Stimulated activated CD4-positive, alpha-beta T cell treated with anti-CD3 and anti-CD28 coated beads, Interleukin-12 subunit alpha, Interleukin-12 subunit beta, amount 100 ng/mL, for 48 hours (primary cell): Measurements from ENCODE around the gene KIF18B.

Experiments
- DNase-seq, 3 donors: peaks; one replicate each; pipeline ENCODE4 v3.0.0-alpha.2; 2020; ENCODE audit warnings: low read depth in 2 of 3, low spot score in 1 of 3

KIF18B gene

GRCh38 chr17:44947461-44948314 lies at the start of gene KIF18B:
KIF18B (minus strand) TSS chr17:44947773; CDS start chr17:44936344, 11,429 bp downstream.
- peak; percentile 84 to 90 (median 87) for DNase-seq

DNA sequence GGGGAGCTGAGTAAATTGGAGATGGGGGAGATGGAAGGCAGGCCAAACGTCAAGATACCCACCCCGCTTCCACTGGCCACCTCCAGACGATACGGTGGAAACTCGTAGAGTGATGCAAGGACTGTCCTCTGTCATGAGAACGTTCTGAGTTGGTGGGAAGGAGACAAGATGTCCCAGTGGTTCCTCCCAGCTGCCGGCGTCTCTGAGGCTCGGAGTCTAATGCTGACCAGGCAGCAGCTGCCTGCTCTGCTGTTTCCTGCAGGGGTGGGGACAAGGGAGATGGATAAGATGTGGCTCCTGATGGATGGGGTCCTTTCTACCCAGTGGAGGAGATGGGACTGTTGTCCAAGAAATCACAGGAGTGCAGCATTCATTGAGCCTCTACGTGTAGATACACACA lies 48.7 kb upstream of the KIF18B start:
- no peak for DNase-seq

DNA sequence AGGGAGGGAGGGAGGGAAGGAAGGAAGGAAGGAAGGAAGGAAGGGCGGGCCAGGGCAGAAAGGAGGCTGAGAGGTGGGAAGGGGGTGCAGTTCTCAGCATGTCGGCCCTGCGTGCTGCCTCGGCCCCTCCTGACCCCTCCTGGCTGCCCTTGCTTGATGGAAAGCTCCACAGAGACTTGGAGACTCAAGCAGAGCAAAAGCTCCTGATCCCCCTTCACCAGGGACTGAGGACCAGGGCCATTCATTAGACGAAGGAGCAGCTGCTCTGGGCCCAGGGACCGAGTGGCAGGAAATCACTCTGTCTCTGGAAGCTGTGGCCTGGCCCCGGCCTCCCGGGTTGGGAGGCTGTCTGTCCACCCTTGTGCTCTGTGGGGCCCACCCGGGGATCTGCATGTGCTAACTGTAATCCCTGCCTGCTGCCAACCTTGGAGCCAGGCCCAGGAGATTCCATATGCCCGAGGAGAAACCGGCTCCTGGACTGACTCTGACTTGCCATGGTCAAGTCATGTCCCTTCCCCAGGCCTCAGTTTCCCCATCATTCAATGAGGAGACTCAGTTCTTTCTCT lies 47.9 kb upstream of the KIF18B start:
- DNase-seq, result no peak

- no peak for DNase-seq
Measured at GRCh38 chr17:44992242-44992939, 44.8 kb upstream of the KIF18B start.

GRCh38 chr17:44990994-44991393 lies 43.4 kb upstream of the KIF18B start:
- no peak for DNase-seq

- DNase-seq, result no peak
Measured at GRCh38 chr17:44989552-44990138, 42.1 kb upstream of the KIF18B start.

GRCh38 chr17:44988044-44988942 lies 40.7 kb upstream of the KIF18B start:
- no peak for DNase-seq

GRCh38 chr17:44983563-44983962 lies 36.0 kb upstream of the KIF18B start:
- no peak for DNase-seq

GRCh38 chr17:44982113-44982702 lies 34.6 kb upstream of the KIF18B start:
- no peak for DNase-seq

- no peak for DNase-seq
Measured at GRCh38 chr17:44981221-44981968, 33.8 kb upstream of the KIF18B start.

DNA sequence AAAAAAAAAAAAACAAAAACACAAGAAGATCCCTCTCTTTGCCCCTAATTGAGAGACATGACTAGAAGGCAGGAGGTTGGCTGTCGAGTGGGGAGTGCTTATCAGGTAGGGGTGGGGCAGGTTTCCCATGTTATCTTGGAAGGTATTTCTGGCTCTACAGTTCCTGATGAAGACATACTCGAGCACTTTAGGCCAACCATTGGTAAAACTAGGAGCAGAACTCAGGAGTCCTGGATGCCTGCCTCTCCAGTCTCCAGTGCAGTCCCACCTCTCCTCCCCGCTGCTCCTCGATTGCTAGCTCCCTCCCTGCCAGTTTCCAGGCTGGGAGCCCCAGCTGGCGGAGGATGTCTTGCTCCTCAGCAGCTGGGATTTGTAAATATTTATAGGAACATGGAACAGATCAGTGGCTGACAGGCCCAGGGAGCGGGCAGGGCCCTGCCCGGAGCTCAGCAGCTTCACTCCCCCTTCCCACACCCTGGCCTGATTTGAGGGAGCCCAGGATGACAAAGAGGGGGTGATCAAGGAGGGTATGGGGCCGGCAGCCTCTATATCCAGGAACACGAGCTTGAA lies 31.9 kb upstream of the KIF18B start:
- DNase-seq, result no peak

GRCh38 chr17:44978807-44979206 lies 31.2 kb upstream of the KIF18B start:
- DNase-seq, result no peak

- DNase-seq, result no peak
Measured at GRCh38 chr17:44977814-44978550, 30.4 kb upstream of the KIF18B start.

DNA sequence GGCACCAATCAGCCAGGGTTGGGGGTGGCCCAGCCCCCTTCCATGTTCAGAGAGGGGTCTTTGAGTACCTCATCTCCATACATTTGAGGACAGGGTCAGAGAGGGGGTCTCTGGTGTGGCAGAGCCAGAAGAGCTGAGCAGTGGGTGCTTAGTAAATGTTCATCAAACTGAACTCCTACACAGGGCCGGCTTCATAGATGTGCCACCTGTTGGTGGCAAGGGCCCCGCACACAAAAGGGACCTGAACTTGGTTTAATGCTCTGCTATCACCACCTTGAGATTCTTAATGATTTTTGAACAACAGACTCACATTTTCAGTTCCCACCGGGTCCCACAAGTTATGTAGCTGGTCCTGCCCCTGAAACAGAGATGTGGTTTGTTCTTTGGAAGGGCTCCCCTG lies 29.5 kb upstream of the KIF18B start:
- no peak for DNase-seq

- no peak for DNase-seq
Measured at GRCh38 chr17:44976206-44976605, 28.6 kb upstream of the KIF18B start.

DNA sequence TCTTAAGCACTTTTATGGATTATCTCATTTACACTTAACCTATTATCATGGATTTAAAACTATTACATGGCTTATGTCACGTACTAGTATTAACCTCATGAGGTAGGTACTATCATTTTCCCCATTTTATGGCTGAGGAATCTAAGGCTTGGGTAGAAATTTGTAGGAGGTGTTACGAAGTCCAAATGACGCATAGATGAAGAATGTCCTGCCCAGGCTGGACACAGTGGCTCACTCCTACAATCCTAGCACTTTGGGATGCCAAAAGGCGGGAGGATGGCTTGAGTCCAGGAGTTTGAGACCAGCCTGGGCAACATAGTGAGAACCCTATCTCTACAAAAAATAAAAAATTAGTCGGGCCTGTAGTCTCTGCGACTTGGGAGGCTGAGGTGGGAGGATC lies 25.4 kb upstream of the KIF18B start:
- no peak for DNase-seq

DNA sequence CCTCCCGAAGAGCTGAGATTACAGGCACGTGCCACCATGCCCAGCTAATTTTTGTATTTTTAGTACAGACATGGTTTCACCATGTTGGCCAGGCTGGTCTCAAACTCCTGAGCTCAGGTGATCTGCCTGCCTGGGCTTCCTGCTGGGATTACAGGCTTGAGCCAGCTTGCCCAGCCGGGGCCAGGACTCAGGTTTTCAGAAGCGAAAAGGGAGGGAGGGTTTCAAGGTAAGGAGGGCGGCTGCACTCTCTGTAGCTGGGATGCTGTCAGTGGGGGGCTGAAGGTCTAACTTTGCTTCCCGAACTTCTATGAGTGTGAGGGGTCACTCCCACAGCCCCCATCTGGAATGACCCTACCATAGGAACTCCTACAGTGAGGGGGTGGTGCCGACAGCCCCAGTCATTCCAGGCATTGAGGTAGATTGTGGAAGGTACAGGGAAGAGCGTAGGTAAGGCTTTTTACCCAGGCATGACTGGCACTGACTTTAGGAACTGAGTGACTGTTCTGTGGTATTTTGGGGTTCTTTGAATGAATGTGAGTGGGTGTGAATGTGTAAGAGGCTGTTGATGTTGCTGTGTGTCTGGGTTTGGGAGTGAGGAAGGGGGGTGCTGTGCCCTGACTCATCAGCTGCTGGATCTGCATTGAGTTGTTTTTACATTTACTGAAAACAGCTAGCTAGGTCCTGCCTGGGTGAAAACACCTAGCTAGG lies 24.4 kb upstream of the KIF18B start:
- peak; percentile 45 to 65 (median 56) for DNase-seq
